ENCODE data around the gene ATP9B.

ATP9B gene

GRCh38 chr18:79239631-79240030 lies 170.4 kb downstream of the ATP9B start (continued):
- TF ChIP-seq GLI2 (tag by site-specific recombination; IDR thresholded peaks at IDR 0.05; ENCODE audit: borderline replicate concordance, low read depth) = no peak
- TF ChIP-seq ZNF24 (tag by site-specific recombination; IDR thresholded peaks at IDR 0.05) = no peak
- TF ChIP-seq ZNF157 (tag by site-specific recombination; IDR thresholded peaks at IDR 0.05) = no peak
- TF ChIP-seq KLF10 (tag by site-specific recombination; IDR thresholded peaks at IDR 0.05) = no peak
- TF ChIP-seq ZNF639 (tag by site-specific recombination; IDR thresholded peaks at IDR 0.05) = no peak
- no peak for TF ChIP-seq MZF1 (tag by site-specific recombination; IDR thresholded peaks at IDR 0.05; ENCODE audit: borderline replicate concordance)
- no peak for TF ChIP-seq ZNF596 (tag by site-specific recombination; IDR thresholded peaks at IDR 0.05)
- no peak for TF ChIP-seq ZNF335 (tag by site-specific recombination; conservative IDR thresholded peaks at IDR 0.05)

DNA sequence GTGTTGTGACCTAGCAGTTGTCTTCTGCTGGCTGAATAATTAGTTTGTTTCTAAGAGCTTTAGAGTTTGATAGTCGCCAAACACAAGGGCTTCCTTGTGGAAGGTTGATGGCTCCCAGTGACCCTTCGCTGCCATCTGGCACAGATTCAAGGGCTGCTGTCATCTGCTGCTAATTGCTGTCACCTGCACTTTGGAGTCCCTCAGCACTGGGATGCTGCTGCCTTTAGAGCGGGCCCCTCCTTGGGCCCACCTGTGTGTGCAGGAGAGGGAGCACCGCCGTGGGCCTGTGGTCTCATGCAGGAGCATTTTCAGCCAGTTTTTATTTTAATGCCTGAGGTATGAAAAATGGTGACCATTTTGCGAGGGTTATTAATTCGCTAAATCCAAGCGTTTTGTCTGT lies 172.6 kb downstream of the ATP9B start:
- H3K4me1 ChIP-seq (ENCODE audit: control insufficient read depth, insufficient read depth, low read length) = peaks cover 13% of the 10 kb centered on the region
- H3K4me3 ChIP-seq (ENCODE audit: low read depth, low read length) = no peak overlapping the region
- TF ChIP-seq ZNF274 (IDR thresholded peaks at IDR 0.05; ENCODE audit: low read length) (no peak), ZNF274 (tag by site-specific recombination; IDR thresholded peaks at IDR 0.05; ENCODE audit: borderline replicate concordance) (no peak), FEZF1 (tag by site-specific recombination; IDR thresholded peaks at IDR 0.05) (no peak), ZFP69B (tag by site-specific recombination; IDR thresholded peaks at IDR 0.05) (peak; percentile 54; the same call in 1 of the 2 replicates), ZNF2 (tag by site-specific recombination; IDR thresholded peaks at IDR 0.05) (no peak), ZNF837 (tag by site-specific recombination; IDR thresholded peaks at IDR 0.05) (no peak), SETDB1 (IDR thresholded peaks at IDR 0.05; ENCODE audit: insufficient read length, low read length) (no peak), ZNF747 (tag by site-specific recombination; IDR thresholded peaks at IDR 0.05) (no peak), SP7 (tag by site-specific recombination; IDR thresholded peaks at IDR 0.05) (no peak), SP2 (tag by site-specific recombination; IDR thresholded peaks at IDR 0.05) (no peak), KLF10 (tag by site-specific recombination; IDR thresholded peaks at IDR 0.05) (no peak), ZNF768 (tag by site-specific recombination; IDR thresholded peaks at IDR 0.05) (no peak), ZNF571 (tag by site-specific recombination; IDR thresholded peaks at IDR 0.05) (no peak), ZNF391 (tag by site-specific recombination; IDR thresholded peaks at IDR 0.05; ENCODE audit: borderline replicate concordance, low read depth) (no peak)
- TF ChIP-seq, protein P1, sequence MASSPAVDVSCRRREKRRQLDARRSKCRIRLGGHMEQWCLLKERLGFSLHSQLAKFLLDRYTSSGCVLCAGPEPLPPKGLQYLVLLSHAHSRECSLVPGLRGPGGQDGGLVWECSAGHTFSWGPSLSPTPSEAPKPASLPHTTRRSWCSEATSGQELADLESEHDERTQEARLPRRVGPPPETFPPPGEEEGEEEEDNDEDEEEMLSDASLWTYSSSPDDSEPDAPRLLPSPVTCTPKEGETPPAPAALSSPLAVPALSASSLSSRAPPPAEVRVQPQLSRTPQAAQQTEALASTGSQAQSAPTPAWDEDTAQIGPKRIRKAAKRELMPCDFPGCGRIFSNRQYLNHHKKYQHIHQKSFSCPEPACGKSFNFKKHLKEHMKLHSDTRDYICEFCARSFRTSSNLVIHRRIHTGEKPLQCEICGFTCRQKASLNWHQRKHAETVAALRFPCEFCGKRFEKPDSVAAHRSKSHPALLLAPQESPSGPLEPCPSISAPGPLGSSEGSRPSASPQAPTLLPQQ (tag by site-specific recombination; IDR thresholded peaks at IDR 0.05) = peak; percentile 87
- TF ChIP-seq, protein P2, sequence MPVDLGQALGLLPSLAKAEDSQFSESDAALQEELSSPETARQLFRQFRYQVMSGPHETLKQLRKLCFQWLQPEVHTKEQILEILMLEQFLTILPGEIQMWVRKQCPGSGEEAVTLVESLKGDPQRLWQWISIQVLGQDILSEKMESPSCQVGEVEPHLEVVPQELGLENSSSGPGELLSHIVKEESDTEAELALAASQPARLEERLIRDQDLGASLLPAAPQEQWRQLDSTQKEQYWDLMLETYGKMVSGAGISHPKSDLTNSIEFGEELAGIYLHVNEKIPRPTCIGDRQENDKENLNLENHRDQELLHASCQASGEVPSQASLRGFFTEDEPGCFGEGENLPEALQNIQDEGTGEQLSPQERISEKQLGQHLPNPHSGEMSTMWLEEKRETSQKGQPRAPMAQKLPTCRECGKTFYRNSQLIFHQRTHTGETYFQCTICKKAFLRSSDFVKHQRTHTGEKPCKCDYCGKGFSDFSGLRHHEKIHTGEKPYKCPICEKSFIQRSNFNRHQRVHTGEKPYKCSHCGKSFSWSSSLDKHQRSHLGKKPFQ (tag by site-specific recombination; IDR thresholded peaks at IDR 0.05) = no peak
- TF ChIP-seq, protein P3, sequence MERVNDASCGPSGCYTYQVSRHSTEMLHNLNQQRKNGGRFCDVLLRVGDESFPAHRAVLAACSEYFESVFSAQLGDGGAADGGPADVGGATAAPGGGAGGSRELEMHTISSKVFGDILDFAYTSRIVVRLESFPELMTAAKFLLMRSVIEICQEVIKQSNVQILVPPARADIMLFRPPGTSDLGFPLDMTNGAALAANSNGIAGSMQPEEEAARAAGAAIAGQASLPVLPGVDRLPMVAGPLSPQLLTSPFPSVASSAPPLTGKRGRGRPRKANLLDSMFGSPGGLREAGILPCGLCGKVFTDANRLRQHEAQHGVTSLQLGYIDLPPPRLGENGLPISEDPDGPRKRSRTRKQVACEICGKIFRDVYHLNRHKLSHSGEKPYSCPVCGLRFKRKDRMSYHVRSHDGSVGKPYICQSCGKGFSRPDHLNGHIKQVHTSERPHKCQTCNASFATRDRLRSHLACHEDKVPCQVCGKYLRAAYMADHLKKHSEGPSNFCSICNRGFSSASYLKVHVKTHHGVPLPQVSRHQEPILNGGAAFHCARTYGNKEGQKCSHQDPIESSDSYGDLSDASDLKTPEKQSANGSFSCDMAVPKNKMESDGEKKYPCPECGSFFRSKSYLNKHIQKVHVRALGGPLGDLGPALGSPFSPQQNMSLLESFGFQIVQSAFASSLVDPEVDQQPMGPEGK (tag by site-specific recombination; IDR thresholded peaks at IDR 0.05) = no peak
- H3K36me3 ChIP-seq (ENCODE audit: control insufficient read depth in 2 of 2, insufficient read depth in 1 of 2, low read length in 2 of 2) = no peaks in the 10 kb centered on the region
- ChIA-PET CTCF (interaction anchor here (0.8 kb wide), 1 partner anchor 432 kb away, joined by 3 read pairs; no protein-coding TSS in a partner anchor), POLR2A (no interaction called here)
- H3K27ac ChIP-seq (ENCODE audit: extremely low read depth, low read depth, low read length) = no peak overlapping the region
- no peaks in the 10 kb centered on the region for H3K9me3 ChIP-seq (ENCODE audit: control insufficient read depth, insufficient read depth, low read depth, low read length)

Measured in HEK293 (cell line).